ENCODE data around the gene GHRHR. TPM values are rescaled to one million over a fixed set of nuclear protein-coding genes. Genes with fewer than 3 reads are reported as not detected.

GHRHR gene
- total RNA-seq, 1 donor from 2014 or later: not detected

GRCh38 chr7:30983914-30984247 is 20.1 kb downstream of the GHRHR start:
- no peak for DNase-seq (ENCODE audit: low spot score)

DNA sequence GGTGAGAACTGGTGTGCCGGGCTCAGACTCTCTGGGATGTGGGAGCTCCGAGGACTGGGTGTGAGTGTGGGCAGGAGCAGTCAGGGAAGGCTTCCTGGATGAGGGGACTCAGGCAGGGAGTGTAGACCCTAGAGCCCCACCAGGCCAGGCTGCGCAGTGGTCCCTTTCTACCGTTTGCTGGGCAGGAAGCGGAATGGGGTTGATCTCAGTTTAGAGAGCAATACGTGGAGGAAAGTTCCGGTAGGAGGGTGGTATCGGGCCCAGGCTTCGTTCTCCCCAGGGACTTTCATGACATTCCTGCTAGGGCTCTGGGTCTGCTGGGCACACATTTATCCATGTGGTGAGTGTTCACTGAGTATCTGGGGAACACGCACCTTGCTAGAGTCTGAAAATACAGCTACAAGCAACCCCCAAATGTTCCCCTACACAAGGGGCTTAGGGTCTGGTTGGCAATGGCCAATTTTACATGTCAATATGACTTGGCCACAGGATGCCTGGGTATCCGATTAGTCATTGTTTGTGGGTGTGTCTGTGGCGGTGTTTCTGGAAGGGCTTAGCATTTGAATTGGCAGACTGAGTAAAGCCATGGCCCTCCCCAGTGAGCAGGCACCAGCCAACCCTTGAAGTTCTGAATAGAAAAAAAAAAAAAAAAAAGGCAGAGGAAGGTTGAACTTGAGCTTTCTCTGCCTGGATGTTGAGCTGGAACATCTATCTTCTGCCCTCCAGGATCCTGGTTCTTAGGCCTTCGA is 20.8 kb downstream of the GHRHR start:
- no peak for DNase-seq (ENCODE audit: low spot score)

DNA sequence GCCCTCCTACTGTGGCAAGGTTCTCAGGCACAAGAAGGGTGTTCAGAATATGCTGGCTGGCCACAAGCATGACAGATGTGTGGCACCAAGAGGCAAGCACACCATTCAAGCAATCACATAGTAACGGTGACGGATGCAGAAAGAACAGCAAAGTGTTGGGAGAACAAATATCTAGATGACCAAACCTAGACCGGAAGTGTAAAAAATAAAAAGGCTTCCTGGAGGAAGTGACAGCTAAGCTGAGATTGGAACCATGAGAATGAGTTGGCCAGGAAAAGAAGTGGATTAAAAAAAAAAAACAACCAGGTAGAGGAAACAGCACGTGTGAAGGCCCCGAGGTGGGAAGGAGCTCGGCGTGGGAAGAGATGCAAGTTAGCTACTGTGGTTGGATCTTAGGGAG is 22.0 kb downstream of the GHRHR start:
- DNase-seq (ENCODE audit: low spot score): no peak

DNA sequence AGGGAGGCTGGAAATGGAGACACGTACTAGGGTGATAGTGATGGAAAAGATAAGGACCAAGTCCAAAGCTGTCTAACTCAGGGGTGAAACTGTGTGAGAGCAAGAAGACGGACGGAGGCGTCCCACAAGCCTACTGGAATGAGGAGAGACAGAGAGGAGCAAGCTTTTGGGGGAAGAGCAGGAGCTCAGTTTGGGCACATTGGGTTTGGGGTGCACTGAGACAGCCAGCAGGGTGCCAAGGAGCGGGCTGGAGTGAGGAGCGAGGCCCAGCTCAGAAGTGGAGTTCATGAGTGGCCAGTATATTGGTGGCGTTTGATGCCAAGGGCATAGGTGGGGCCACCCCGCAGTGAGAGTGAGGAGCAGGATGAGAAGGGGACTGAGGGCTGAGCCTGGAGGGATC is 22.6 kb downstream of the GHRHR start:
- no peak for DNase-seq (ENCODE audit: low spot score)

DNA sequence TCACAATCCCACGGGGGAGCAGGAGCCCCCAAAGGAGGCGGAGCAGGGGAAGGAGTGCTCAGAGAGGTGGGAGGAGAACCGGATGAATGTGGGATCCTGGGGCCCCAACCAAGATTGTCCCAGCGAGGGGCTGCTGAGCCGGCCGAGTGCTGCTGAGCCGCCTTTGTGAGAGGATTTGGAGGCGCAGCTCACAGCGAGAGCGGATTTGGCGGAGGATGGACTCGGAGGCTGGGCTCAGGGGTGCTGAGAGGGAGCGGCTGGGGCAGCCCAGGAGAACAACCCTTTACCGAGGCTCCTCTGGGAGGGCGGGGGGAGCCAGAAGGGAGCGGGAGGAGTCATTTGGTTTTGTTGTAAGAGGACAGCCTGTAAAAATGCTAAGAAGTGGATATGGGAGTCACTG is 23.0 kb downstream of the GHRHR start:
- no peak for DNase-seq (ENCODE audit: low spot score)

DNA sequence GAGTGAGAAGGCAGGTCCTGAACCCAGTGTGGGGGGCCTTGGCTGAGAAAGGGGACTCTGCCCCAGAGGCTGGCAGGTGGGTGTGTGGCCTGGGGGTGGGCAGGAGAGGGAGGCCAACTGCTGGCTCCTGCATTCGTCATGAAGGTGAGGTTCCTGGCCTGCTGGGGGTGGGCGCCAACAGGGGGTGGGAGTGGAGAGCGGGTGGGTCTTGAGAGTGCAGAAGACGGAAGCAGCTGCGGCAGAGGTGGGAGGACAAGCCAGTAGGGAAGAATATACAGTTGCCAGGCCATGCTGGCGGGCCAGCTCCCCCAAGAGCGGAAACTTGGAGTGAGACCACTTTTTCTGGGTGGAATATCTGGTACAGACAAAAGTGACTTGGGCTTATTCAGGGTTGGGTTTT is 23.4 kb downstream of the GHRHR start:
- no peak for DNase-seq (ENCODE audit: low spot score)

DNA sequence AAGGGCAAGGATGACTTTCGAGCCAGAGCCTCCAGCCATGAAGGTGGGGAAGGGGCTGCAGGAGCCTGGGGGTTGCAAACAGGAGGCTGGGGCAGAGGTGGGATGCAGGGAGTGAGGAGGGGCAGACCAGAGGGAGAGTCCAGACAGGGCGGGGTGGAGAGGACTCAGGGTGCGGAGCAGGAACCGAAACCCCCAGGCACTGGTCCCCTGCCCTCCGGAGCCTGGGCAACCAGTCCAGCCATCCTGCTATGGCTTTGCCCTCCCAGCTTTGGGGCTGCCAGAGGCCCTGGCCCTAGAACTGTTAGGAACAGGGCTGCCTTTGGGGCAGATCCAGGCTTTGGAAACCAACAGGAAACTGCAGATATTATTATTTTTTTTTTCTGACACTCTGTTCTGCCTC is 24.2 kb downstream of the GHRHR start:
- DNase-seq (ENCODE audit: low spot score): no peak

GRCh38 chr7:30988351-30989005 is 24.7 kb downstream of the GHRHR start:
- DNase-seq (ENCODE audit: low spot score): no peak

GRCh38 chr7:30989008-30989823 is 25.5 kb downstream of the GHRHR start:
- no peak for DNase-seq (ENCODE audit: low spot score)

GRCh38 chr7:30989824-30990672 is 26.3 kb downstream of the GHRHR start:
- no peak for DNase-seq (ENCODE audit: low spot score)

DNA sequence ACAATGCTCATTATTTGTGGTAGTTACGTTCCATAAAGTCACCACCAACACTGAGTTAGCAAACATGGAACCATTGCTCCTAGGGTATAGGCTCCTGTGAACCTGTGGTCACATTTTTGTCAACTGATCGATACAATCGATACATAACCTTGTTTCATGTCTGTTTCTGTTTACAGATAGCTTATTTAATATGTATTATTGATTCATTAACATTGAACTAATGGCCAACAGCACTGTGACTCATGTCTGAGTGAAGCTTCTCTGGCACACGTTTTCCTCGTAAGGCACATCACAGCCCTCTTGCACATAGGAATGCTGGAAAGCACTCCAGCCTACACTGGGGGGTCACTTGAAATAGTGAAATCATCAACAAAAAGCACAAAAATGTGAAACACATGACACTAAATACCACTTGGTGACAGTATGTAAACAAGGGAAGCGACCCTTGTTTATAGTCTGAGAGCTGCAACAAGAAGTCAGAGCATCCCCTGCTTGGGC is 27.0 kb downstream of the GHRHR start:
- no peak for DNase-seq (ENCODE audit: low spot score)

GRCh38 chr7:30992414-30992813 is 28.7 kb downstream of the GHRHR start:
- no peak for DNase-seq (ENCODE audit: low spot score)

- no peak for DNase-seq (ENCODE audit: low spot score)
Measured at GRCh38 chr7:30994206-30995100, 30.7 kb downstream of the GHRHR start.

GRCh38 chr7:30995536-30995935 is 31.8 kb downstream of the GHRHR start:
- DNase-seq (ENCODE audit: low spot score): no peak

DNA sequence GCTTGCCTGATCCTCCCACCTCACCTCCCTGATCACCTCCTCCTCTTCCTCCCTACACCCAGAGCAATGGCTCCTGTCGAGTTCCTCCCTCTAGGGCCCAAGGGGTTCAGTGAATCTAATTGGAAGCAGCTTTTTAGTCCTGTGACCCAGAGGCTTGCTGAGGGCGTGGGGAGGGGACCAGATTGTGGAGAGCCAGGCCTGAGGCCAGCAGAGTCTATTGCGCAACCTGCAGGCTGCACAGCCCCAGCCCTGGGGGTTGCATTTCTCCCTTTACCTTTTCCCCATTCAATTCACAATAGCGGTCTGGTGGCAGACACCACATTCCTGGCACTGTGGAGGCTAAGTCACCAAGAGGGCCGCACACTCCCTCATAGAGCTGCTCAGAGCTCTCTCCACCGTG is 32.5 kb downstream of the GHRHR start:
- DNase-seq (ENCODE audit: low spot score): no peak

GRCh38 chr7:30996883-30997282 is 33.1 kb downstream of the GHRHR start:
- no peak for DNase-seq (ENCODE audit: low spot score)

- DNase-seq (ENCODE audit: low spot score): no peak
Measured at GRCh38 chr7:30997316-30997715, 33.6 kb downstream of the GHRHR start.

DNA sequence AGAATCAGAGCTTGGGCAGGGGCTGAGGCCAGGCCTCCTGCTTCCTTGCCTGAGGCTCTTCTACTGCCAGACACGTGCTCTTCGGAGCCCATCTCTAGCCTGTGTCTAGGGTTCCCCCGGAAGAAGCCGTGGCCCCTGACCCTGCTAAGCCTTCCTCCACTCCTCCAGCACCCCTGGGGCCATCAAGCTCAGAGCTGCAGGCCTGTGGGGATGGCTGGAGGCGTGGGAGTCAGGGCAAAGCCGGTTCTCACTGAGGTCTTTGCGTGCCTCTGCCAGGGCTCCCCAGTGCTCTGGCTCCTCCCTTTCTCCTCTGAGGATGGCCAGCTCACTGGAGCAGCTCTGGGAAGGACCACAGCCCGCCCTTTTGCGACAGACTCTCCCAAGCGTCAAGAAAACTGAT is 34.4 kb downstream of the GHRHR start:
- no peak for DNase-seq (ENCODE audit: low spot score)

- DNase-seq (ENCODE audit: low spot score): no peak
Measured at GRCh38 chr7:31000161-31000693, 36.5 kb downstream of the GHRHR start.

DNA sequence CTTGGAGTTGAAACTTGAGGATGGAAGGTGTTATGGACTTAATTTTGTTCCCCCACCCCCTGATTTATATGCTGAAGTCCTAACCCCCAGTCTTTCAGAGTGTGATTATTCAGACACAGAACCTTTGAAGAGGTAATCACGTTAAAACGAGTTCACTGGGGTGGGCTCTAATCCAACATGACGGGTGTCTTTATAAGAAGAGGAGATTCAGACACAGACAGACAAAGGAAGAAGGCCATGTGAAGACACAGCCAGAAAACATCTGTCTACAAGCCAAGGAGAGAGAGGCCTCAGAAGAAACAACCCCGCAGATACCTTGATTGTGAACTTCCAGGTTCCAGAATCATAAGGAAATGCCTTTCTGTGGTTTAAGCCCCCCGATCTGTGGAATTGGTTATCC is 37.0 kb downstream of the GHRHR start:
- DNase-seq (ENCODE audit: low spot score): no peak

Measured in mesenteric fat pad (tissue), 1 donor.